Smooth muscle cell of the brain vasculature (primary cell): ENCODE data around the gene SDHA.
"Not testable (repeated sequence)": the region's sequence is repeated elsewhere in the genome, so short reads cannot be mapped to it uniquely, and the experiment has no call there.

Source experiments
- DNase-seq: peaks from one replicate; pipeline ENCODE4 v3.0.0-alpha.2; 2012; ENCODE audit warnings: low read depth, low spot score

SDHA gene

GRCh38 chr5:298737-299125 lies 80.6 kb downstream of the SDHA start:
- no peak for DNase-seq

- not testable (repeated sequence) for DNase-seq
Observed at GRCh38 chr5:299921-300320, 81.8 kb downstream of the SDHA start.

GRCh38 chr5:300691-301435 lies 82.7 kb downstream of the SDHA start:
- not testable (repeated sequence) for DNase-seq

- not testable (repeated sequence) for DNase-seq
Observed at GRCh38 chr5:302416-302815, 84.3 kb downstream of the SDHA start.

- no peak for DNase-seq
Observed at GRCh38 chr5:302966-303365, 84.8 kb downstream of the SDHA start.

GRCh38 chr5:303741-304140 lies 85.6 kb downstream of the SDHA start:
- DNase-seq, result not testable (repeated sequence)

- no peak for DNase-seq
Observed at GRCh38 chr5:305050-305449, 86.9 kb downstream of the SDHA start.

- DNase-seq, result no peak
Observed at GRCh38 chr5:305459-305858, 87.3 kb downstream of the SDHA start.

- DNase-seq, result no peak
Observed at GRCh38 chr5:306011-306805, 88.1 kb downstream of the SDHA start.
